Measurements from ENCODE around the gene TRAF1. TPM values are rescaled to one million over a fixed set of nuclear protein-coding genes. Genes with fewer than 3 reads are reported as not detected.

TRAF1 gene
- total RNA-seq, 2 experiments from 2014 or later: 60.3 to 61.7 TPM

- H3K27me3 ChIP-seq (ENCODE audit: control insufficient read depth in 1 of 2, insufficient read depth in 2 of 2, low read length in 2 of 2): no peaks in the 10 kb centered on the region
- H3K36me3 ChIP-seq (ENCODE audit: insufficient read depth, low read length): no peaks in the 10 kb centered on the region
- H3K9me3 ChIP-seq (ENCODE audit: control insufficient read depth in 1 of 2, insufficient read depth in 1 of 2, low read length in 2 of 2): no peaks in the 10 kb centered on the region
- Mint-ChIP-seq H3K36me3 (ENCODE audit: low read depth) (no peaks in the 10 kb centered on the region), H3K4me3 (no peak overlapping the region), H3K4me1 (ENCODE audit: low read depth) (peaks cover 48% of the 10 kb centered on the region), H3K27me3 (no peaks in the 10 kb centered on the region), H3K27ac (peak overlapping the region; percentile 100), H3K9me3 (no peaks in the 10 kb centered on the region)
- intact Hi-C loops (cut with DNase I, micrococcal nuclease): loop anchor here (2.0 to 5.0 kb wide), 3 partner anchors 60 to 180 kb away; partner anchors contain the start of genes CNTRL (in 2 of the 2) and PHF19 (in 1 of the 2)
- ATAC-seq (ENCODE audit: poor library complexity): no peak
- peak overlapping the region; percentile 56 to 100 for H3K27ac ChIP-seq (ENCODE audit: low read depth in 1 of 2, low read length in 2 of 2)
- POLR2A ChIA-PET: interaction anchor here (0.7 to 21.8 kb wide), 10 partner anchors 10 to 144 kb away, joined by 3 to 1343 read pairs (median 10); partner anchors contain the start of genes FBXW2, PHF19, PSMD5 and TRAF1
- no peak for DNase-seq
- no peak overlapping the region for H3K4me3 ChIP-seq (ENCODE audit: low read length)
- peaks cover 47% of the 10 kb centered on the region for H3K4me1 ChIP-seq (ENCODE audit: insufficient read depth, low read length)
- CTCF ChIA-PET: interaction anchor here (0.8 to 4.4 kb wide), 8 partner anchors 21 to 91 kb away, joined by 3 to 35 read pairs (median 8); no protein-coding TSS in a partner anchor
- TF ChIP-seq CTCF (IDR thresholded peaks at IDR 0.05): no peak
Measured at GRCh38 chr9:120937127-120937526, 10.5 kb upstream of the TRAF1 start.

- peak overlapping the region; percentile 100 for H3K27ac Mint-ChIP-seq
- DNase-seq: no peak
- no peak for ATAC-seq (ENCODE audit: poor library complexity)
- H3K27me3 Mint-ChIP-seq: no peaks in the 10 kb centered on the region
- Histone ChIP-seq H3K4me3 (ENCODE audit: low read length) (no peak overlapping the region), H3K9me3 (ENCODE audit: control insufficient read depth in 1 of 2, insufficient read depth in 1 of 2, low read length in 2 of 2) (no peaks in the 10 kb centered on the region), H3K27me3 (ENCODE audit: control insufficient read depth in 1 of 2, insufficient read depth in 2 of 2, low read length in 2 of 2) (no peaks in the 10 kb centered on the region), H3K4me1 (ENCODE audit: insufficient read depth, low read length) (peaks cover 50% of the 10 kb centered on the region), H3K36me3 (ENCODE audit: insufficient read depth, low read length) (no peaks in the 10 kb centered on the region), H3K27ac (ENCODE audit: low read depth in 1 of 2, low read length in 2 of 2) (peak overlapping the region; percentile 56 to 100)
- CTCF ChIA-PET: interaction anchor here (0.8 to 4.4 kb wide), 8 partner anchors 21 to 90 kb away, joined by 3 to 35 read pairs (median 8); no protein-coding TSS in a partner anchor
- peaks cover 52% of the 10 kb centered on the region for H3K4me1 Mint-ChIP-seq (ENCODE audit: low read depth)
- H3K9me3 Mint-ChIP-seq: no peaks in the 10 kb centered on the region
- H3K4me3 Mint-ChIP-seq: peak overlapping the region; percentile 46
- POLR2A ChIA-PET: interaction anchor here (0.7 to 21.8 kb wide), 10 partner anchors 9 to 144 kb away, joined by 3 to 1343 read pairs (median 10); partner anchors contain the start of genes FBXW2, PHF19, PSMD5 and TRAF1
- intact Hi-C loops (cut with DNase I, micrococcal nuclease): loop anchor here (1.0 to 5.0 kb wide), 8 partner anchors 57 to 180 kb away; partner anchors contain the start of genes CNTRL (in 2 of the 2) and PHF19 (in 1 of the 2)
- peak; percentile 4 for TF ChIP-seq CTCF (IDR thresholded peaks at IDR 0.05)
- H3K36me3 Mint-ChIP-seq (ENCODE audit: low read depth): no peaks in the 10 kb centered on the region
Measured at GRCh38 chr9:120936764-120937122, 10.1 kb upstream of the TRAF1 start.

- DNase-seq (peak; percentile 79 to 95 (median 88)), ATAC-seq (ENCODE audit: poor library complexity) (peak; percentile 64)
- no peaks in the 10 kb centered on the region for H3K27me3 ChIP-seq (ENCODE audit: control insufficient read depth in 1 of 2, insufficient read depth in 2 of 2, low read length in 2 of 2)
- peak; percentile 94 for TF ChIP-seq CTCF (IDR thresholded peaks at IDR 0.05)
- H3K4me3 ChIP-seq (ENCODE audit: low read length): no peak overlapping the region
- H3K9me3 Mint-ChIP-seq: no peaks in the 10 kb centered on the region
- H3K4me1 Mint-ChIP-seq (ENCODE audit: low read depth): peaks cover 57% of the 10 kb centered on the region
- peak overlapping the region; percentile 46 for H3K4me3 Mint-ChIP-seq
- no peaks in the 10 kb centered on the region for H3K27me3 Mint-ChIP-seq
- intact Hi-C loops (cut with DNase I, micrococcal nuclease): loop anchor here (1.0 to 5.0 kb wide), 8 partner anchors 57 to 180 kb away; partner anchors contain the start of genes CNTRL (in 2 of the 2) and PHF19 (in 1 of the 2)
- H3K9me3 ChIP-seq (ENCODE audit: control insufficient read depth in 1 of 2, insufficient read depth in 1 of 2, low read length in 2 of 2): no peaks in the 10 kb centered on the region
- H3K27ac Mint-ChIP-seq: peak overlapping the region; percentile 100
- H3K36me3 Mint-ChIP-seq (ENCODE audit: low read depth): no peaks in the 10 kb centered on the region
- H3K36me3 ChIP-seq (ENCODE audit: insufficient read depth, low read length): no peaks in the 10 kb centered on the region
- peaks cover 56% of the 10 kb centered on the region for H3K4me1 ChIP-seq (ENCODE audit: insufficient read depth, low read length)
- POLR2A ChIA-PET: interaction anchor here (0.6 to 21.8 kb wide), 11 partner anchors 9 to 144 kb away, joined by 3 to 1343 read pairs (median 8); partner anchors contain the start of genes FBXW2, PHF19, PSMD5 and TRAF1
- CTCF ChIA-PET: interaction anchor here (0.8 to 4.4 kb wide), 13 partner anchors 10 to 90 kb away, joined by 3 to 35 read pairs (median 5); no protein-coding TSS in a partner anchor
- peak overlapping the region; percentile 45 to 100 for H3K27ac ChIP-seq (ENCODE audit: low read depth in 1 of 2, low read length in 2 of 2)
Measured at GRCh38 chr9:120936011-120936763, 9.6 kb upstream of the TRAF1 start.

Measured in CD4-positive, alpha-beta T cell (primary cell).